Stimulated activated CD4-positive, alpha-beta T cell treated with anti-CD3 and anti-CD28 coated beads, Interleukin-2, amount 100 ng/mL, for 24 hours (primary cell): ENCODE measurements around the gene SMTNL2.

ENCODE experiments used
- DNase-seq, 2 donors: peaks; one replicate each; pipeline ENCODE4 v3.0.0-alpha.2; 2020

SMTNL2 gene

DNA sequence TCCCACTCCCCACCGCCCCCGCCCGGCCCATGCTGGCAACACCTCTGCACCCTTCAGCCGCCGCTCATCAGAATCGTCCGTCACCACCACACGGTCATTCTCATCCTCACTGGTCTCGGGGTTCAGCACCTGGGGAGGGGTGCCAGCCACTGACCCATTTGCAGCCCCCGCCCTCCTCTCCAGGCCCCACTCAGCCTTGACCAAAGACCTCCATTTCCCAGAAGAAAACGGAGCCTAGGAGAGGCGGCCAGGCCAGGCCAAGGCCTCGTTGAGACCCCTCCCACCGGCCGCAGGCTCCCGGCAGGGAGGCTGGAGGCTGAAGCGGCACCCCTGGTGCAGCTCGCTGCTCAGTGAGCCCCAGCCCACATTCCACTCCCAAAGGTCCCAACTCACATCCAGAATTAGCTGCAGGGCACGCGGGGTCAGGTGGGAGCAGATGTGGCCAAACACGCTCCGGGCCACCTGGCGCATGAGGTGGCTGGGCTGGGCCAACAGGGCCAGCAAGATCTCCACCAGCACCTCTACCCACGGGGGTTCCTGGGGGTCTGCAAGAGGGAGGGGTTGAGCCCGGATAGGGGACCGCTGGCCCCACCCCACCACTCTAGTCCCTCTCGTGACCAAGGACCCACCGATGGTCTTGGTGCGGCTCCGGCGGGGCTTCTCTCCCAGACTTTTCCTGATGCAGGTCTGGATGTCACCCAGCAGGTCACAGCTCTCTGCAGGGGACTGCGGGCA is 38.9 kb upstream of the SMTNL2 start:
- no peak for DNase-seq

DNA sequence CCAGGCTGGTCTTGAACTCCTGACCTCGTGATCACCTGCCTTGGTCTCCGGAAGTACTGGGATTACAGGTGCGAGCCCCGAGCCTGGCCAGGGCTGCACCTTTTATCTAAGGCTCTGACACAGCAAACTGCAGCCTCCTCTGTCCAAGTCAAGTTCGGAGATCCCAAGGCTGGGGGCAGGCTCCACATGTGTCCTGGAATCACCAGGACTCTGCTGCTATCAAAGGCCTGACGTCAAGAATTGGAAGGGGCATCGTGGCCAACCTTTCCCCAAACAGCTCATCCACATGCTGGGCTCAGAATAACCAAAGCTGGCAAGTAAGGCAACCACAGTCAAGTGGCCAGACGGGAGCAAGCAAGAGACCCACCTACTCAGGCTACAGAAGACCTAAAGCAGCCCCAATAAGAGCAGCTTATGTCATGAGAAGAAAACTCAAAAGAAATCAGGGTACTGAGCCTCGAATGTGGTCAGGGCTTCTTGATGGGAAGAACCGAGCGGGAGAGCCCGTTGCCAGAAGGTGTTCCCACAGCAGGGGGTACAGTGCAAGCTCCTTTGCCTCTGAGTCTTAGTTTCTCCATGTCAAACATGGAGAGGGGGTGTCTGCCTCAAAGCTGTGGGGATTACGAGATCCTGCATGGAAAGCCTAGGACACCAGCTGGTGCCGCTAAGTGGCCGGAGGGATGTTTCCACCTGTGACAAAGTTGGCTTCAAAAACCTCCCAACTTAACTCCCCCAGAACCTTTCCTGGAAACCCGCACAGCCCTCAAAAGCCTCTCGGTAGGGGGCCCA is 37.0 kb upstream of the SMTNL2 start:
- no peak for DNase-seq

DNA sequence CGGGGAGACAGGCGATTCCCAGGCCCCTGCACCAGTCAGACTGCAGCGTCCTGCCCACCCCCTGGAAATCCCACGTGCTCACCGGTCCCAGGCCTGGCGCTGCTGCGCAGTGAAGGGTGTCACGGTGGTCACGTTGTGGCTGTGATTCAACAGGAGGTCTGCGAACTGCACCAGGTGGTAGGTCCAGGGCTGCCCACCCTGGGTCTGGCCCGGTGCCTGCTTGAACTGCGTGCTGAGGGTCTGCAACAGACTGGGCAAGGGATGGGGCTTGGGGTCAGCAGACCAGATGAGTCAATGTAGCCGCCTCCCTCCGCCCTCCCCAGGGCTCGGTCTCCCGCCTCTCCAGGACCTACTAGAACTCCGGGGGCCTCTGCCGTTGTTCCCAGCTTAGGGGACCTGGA is 36.3 kb upstream of the SMTNL2 start:
- no peak for DNase-seq

DNA sequence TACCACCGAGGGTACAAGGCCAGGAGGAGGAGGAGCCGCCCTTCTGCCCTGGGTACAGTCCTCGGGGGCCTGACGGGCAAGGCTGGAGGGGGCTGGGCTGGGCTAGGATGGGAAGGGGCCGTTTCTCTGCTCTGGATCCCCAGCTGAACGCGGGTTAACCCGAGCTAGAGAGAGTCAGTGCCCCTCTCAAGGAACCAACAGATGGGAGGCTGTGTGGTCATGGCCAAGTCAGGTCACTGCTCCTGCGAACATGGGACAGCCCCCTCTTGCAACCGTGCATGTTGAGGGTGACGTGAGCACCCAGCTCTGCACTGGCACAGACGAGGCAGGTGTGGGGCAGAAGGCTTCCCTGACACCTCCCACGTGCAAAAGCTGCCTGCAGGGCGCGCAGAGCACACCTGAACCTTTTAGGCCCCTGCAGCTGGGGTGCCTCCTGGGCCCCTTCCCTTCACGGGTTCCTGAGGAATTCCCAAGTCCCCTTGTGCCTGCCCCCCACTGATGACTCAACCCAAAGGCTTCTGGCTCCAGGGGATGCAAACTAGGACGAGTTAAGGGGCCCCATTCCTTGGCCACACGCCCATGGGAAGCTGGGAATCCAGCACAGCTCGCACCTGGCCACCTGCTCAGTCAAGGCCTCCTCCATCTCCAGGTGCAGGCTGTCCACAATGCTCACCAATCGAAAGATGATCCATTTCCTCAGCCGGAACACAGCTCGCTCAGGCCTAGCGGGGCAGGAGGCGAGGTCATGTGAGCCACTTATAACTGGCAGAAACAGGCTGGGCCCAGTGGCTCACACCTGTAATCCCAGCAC is 35.4 kb upstream of the SMTNL2 start:
- DNase-seq, result no peak

DNA sequence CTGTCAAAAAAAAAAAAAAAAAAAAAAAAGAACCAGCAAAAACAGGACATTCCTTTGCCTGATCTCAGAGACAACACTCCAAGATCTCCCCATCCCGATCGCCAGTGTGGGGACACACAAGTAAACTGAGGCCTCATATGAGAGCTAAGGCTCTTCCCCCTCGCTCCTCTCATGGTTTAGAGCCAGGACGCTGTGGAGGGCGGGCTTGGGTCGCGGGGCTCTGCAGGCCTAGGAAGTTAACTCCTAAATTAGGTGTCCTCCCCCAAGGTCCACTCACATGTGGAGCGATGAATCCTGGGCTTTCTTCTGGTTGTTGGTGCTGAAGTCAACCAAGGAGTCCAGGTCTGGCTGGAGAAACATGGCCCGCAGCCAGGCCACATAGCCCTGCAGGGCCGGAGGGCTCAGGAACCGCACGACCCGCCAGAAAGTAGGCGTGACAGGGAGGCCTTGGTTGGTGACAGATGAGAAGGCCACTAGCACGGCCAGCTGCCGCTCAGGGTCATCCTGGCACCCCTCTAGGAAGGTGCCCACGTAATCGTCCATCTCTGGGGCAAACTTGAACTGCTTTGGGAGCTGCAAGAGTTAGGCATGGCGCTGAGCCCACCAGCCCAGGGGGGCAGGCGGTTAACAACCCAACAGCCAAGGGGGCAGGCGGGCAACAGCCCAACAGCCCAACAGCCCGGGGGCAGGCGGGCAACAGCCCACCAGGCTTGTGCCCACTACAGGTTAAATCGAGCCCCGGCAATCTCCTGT is 34.4 kb upstream of the SMTNL2 start:
- DNase-seq, result no peak

DNA sequence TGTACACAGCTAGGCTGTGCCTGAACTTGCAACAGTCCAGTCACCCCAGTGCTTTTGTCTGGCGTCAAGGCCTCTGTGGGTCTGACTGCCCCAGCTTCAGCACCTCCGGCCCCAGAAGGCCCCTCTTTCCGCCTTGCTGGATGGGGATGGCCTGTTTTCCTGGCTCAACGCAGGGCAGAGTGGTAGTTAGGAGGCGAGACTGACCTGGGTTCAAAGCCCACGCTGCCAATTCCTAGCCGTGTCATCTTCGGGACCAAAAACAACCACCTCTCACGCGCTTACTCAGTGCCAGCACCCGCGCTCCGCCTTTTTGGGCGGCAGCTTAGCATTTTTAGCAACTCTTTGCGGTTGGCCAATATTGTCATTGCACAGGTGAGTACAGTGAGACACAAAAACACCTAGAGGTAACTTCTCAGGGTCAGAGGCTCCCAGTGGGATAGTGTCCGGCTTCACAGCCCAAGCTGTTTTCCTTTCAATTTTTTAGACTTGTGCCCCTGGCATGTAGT is 33.7 kb upstream of the SMTNL2 start:
- no peak for DNase-seq

DNA sequence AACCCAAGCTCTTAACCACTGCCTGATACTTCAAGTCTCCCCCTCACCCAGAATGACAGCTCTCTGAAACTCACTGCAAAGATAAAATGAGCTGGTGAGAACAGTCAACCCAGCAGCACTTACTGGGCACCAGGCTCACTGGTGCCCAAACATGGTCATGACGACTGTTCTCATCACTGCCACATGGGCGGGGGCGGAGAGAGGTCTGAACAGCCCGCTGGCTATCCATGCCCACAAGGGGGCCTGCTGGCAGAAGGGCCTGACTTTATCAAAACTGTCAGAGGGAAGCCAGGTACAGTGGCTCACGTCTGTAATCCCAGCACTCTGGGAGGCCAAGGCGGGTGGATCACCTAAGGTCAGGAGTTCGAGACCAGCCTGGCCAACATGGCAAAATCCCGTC is 33.2 kb upstream of the SMTNL2 start:
- DNase-seq, result peak in 1 of 2 donors; percentile 38

DNA sequence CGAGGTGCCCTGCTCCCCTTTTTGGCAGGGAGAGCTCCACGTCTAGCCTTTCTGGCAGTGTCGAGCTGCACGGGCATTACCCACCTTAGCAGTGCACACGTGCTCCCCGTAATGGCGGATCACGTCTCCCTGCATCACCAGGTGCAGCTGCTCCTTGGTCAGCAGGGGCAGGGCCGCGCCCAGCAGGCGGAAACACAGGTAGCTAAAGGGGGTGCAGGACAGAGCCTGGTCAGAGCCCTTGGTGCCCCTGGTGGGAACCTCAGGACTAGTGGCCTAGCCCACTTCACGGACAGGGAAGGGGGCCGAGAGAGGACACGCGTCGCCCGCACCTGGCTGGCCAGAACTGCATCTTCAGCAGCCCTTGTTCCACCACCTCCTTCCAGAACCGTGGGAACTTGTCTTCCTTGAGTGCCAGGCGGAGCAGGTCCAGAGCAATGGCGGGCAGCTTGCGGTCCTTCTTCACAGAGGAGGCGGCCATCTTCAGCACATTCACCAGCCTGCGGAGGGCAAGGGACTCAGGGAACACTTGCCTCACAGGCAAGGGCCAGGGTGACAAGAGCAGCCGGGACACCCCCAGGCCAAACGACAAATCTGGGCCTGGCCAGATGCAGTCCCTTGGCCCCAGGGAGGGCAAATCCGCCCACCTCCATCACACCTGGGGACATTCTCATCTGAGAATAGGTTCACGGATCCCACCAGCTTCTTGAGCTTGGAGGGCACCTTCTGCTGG is 32.4 kb upstream of the SMTNL2 start:
- no peak for DNase-seq

DNA sequence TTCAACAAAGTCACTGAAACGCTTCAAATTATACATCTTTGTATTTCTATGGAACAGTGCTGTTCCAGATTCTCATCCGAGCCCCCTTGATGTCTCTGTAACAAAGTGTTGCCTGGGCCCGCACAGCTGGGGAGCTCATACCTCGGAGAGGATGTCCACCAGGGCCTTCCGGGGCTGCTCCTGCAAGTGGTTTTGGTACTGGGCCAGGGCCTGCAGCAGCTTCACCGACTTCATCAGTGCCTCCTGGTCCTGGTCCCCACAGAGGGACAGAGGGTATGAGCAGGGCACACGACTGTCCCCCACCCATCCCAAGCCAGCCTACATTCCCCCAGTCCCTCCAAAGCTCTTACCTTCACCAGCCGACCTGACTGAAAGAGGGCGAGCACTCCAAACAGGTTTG is 30.7 kb upstream of the SMTNL2 start:
- DNase-seq, result no peak

DNA sequence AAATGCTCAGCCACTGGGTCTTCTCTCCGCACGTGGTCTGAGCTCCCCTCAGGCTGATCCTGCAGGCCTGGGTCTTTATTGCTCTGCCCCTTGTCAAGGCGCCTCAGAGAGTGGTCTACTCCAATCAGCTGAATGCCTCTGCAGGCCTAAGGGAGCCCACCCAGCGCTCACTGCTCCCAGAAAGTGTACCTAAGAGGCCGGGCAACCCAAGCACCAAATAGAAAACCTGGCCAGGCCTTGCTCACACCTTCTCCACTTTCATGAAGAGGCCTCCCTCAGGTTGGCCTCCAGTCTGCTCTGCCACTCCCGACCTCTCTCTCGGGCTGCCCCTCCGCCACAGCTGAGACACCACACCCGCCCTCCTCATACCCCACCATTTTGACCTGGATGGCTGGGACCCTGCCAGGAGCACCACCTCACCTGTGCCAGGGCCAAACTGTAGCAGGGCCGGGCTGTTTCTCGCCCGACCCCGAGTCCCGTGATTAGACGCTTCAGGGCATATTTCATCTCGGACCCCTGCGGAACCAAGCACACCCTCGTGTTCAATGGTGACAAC is 29.8 kb upstream of the SMTNL2 start:
- DNase-seq, result peak in 1 of 2 donors; percentile 27

DNA sequence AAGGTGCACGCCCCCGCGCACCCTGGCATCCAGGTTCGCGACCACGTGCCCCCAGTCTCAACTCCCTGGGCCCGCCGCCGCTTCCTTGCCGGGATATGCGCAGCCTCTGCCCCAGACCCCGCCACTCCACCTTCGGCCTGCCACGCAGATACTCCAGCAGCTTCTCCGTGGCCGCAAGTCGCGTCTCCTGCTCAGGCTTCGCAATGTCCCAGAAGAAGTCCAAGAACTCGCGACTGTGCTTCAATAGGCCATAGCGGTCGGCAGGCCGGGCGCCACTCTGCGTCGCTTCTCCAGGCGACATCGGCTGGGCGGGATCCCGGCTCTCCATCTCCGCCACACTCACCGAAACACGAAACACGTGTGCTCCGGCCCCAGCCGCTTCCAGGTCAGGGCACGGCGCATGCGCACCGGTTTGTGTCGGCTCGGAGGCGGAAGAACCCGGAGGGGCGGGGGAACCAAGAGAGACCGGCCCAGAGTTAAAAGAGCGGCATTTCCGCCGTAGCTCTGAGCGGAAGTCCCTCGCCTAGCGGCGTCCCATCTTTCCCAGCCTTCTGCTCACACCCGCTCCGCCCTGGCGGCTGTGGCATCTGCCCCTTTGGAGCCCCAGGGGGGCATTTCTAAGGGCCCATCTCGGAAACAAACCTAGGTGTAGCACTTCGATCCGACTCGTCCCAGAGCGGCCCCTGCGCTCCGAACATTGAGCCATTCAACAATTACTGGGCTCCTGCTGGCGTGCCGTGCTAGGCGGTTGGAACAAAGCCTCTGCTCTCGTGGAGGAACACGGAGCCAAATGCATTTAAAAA is 29.1 kb upstream of the SMTNL2 start, which contains the start of gene MYBBP1A:
MYBBP1A (minus strand) TSS at position 388 of the 803 bp plus-strand sequence; CDS start at position 328, 60 bp downstream.
- peak; percentile 98 to 99 for DNase-seq

DNA sequence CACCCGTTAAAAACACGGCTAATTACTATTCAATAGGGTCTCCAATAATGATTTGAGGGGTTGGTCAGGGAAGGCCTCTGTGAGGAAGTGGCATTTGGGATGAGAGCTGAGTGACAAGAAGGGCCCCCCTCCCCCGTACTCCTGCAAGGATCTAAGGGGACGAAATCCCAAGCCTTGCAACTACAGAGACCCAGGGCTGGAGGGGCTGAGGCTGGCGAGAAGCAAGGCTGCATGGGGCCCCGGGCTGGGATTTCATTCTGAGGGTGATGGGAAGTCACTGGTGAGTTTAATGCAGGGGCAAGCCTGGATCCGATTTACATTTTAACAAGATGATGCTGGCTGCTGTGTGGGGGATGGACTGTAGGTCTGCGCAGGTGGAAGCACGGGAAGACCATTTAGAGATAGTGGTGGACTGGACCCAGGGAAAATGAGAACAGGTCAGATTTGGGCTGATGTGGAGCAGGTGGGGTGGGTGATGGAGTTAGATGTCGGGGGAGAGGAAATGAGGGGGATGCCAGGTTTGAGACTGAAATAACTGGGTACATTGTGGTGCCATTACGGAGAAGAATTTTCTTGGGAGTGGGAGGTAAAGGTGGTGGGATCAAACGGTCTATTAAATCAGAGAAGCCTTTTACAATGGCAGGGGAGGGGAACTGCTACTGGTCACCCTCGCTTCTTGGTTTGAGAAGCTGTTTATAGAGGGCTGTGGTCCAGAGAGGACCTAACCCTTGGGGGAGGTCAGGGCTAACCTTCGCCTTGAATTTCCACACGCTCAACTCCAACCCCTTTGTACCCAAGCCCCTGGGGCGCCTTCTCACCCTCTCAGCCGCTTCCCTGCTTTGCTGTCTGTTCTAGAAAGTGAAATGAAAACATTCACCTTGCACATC is 28.2 kb upstream of the SMTNL2 start:
- no peak for DNase-seq

DNA sequence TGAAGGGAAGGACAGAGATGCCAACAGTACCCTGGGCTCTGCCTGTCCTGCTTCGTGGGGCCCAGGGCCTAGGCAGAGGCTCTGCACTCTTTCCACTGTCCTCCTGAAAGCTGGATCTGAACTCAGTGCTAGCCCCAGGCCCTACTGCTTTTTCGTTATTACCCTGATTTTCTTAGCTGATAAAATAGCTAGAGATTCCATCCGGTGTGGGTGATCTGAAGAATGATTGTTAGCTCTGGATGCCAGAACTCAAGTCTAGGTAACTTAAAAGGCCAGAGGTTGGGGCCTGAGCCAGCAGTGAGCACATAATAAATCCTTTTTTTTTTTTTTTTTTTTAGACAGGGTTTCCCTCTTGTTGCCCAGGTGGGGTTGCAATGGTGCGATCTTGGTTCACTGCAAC is 27.3 kb upstream of the SMTNL2 start:
- no peak for DNase-seq

DNA sequence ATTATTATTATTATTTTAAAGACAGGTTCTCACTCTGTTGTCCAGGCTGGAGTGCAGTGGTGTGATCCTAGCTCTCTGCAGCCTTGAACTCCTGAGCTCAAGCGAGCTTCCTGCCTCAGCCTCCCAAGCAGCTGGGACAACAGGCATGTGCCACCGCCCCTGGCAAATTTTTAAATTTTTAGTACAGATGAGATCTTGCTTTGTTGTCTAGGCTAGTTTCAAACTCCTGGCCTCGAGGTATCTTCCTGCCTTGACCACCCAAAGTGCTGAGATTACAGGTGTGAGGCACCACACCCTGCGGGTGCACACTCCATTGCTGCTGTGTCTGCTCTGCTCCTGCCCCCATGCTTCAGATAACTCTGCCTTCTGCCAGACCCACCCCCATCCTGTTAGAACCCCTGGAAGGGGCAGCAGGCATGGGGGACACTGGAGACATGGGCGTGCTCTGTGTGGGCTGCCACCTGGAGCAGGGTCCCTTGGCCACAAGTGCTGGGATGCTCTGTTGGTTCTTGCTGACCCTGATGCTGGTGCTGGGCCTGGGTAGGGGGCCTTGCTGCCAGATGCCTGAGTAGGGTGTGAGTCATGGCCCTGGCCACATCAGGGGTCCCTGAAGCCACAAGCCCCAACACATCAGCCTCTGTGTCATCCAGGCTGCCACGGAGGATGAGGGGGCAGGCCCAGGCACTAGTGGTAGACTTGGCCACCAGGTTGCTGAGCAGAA is 26.5 kb upstream of the SMTNL2 start:
- DNase-seq, result no peak

DNA sequence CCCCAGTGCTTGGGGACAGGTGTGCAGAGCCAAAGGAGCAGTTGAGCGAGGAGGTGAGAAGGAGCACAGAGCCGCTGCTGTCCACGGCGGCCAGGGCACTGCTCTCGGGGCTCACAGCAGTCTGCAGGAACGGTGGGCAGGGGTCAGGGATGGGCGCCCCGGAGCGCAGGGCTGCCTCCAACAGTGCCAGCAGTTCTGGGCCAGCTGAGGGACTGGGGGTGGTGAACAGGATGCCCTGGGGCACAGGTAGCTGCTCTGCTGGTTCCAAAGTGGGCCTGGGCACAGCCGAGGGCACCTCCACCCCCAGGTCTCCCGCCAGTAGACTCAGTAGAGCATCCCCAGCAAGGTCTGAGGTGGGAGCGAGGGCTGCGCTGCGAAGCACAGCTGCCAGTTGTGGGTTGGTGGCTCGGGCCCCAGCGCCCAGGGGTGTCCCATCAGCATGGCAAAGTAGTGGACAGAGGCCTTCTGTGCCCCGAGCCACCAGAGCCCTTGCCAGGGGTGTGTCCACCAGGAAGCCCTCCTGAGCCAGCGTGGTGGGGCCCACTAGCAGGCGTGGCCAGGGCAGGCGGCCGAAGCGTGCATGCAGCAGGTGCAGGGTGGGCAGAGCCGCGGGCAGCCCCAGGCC is 25.9 kb upstream of the SMTNL2 start:
- DNase-seq, result no peak

DNA sequence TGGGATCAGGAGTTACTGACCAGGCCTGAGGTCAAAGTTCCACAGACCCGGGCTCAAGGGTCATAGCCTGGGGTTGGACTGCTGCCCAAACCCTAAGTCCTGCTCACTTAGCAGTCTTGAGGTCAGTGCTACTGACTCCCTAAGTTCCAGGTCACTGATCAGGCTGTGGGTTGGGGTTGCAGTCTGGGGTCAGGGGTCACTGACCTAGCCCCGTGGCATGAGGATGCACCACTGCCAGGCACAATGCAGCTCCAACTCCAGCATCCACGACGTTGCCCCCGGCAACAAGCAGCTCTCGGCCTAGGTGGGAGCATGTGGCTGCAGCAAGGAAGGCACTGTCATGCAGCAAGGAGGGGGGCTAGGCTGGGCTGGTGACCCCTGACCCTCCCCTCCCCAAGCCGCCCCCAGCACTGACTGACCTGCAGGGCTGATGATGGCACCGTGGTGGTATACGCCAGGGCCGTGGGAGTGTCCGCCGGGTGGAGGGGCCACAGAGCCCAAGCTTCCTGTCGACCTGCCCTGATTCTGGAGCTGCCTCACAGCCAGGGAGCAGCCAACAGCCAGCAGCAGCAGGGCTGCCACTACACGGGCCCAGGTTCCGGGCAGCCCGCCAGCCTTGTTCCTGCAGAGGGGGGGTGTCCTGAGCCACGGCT is 25.1 kb upstream of the SMTNL2 start:
- DNase-seq, result no peak

DNA sequence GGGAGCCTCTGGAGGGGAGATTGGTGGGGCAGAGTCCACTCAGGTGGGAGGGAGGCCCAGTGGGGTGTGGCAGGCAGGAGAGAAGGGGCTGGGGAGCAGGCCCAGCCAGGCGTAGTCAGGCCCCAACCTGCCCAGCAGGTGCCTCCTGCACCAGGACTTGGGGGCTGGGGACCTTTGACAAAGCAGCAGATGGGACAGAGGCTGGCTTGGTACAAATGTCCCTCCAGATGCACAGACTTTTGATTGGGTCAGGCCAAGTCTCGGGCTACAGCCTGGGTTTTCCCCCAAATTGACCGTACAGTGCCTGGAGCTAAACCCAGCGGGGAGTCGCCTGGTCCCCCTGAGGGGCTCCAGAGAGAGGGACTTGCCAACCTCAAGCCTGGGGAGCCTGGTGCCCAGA is 24.4 kb upstream of the SMTNL2 start:
- DNase-seq, result no peak

DNA sequence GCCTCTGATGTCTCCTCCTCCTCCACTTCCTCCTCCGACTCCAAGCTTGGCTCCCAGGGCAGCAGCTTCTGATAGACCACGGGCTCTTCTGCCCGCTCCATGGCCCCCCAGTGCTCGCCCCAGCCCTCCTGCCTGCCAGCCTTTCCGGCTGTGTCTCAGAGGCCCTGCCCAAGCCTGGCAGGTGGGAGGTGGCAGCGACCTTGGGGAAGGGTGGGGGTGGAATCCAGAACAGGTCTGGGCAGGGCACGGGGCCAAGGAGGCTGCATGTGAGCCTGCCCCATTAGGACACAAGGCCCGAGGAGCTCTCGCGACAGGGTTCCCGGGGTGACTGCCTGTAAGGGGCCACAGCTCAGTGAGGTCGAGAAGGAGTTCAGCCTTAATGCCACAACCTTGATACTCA is 23.9 kb upstream of the SMTNL2 start, which contains the start of gene GGT6:
GGT6 (minus strand) TSS at position 157 of the 400 bp plus-strand sequence; CDS start at position 101, 56 bp downstream.
- DNase-seq, result no peak
